ENCODE measurements around the gene GNAO1. TPM values are rescaled to one million over a fixed set of nuclear protein-coding genes. Genes with fewer than 3 reads are reported as not detected.
A peak's percentile ranks its signal among the peaks of the same experiment; 100 is the strongest.
"Not testable (repeated sequence)": the region's sequence is repeated elsewhere in the genome, so short reads cannot be mapped to it uniquely, and the experiment has no call there.

Gene GNAO1
- total and polyA plus RNA-seq, 4 donors, result 34.4 to 331 (median 177) TPM

GRCh38 chr16:56389554-56389953, 198.3 kb downstream of the GNAO1 start:
- no peak for DNase-seq (ENCODE audit: low read depth in 4 of 6, low spot score in 6 of 6)

GRCh38 chr16:56396724-56397123, 205.4 kb downstream of the GNAO1 start:
- not testable (repeated sequence) for H3K27ac ChIP-seq (ENCODE audit: low read depth, low read length); DNase-seq (ENCODE audit: low read depth in 4 of 6, low spot score in 6 of 6); H3K9me3 ChIP-seq (ENCODE audit: control insufficient read depth, insufficient read depth, low read length); H3K27me3 ChIP-seq (ENCODE audit: control insufficient read depth, insufficient read depth, low read length); H3K4me3 ChIP-seq (ENCODE audit: low read depth, low read length); H3K4me1 ChIP-seq (ENCODE audit: control insufficient read depth, insufficient read depth, low read length)
- WGBS (ENCODE audit: insufficient coverage), result no CpG with 5 or more reads among the region's 3 CpGs
- H3K36me3 ChIP-seq (ENCODE audit: control insufficient read depth, insufficient read depth, low read length), result peaks cover 11% of the 10 kb centered on the region

More at GRCh38 chr16:56389554-56389953, 198.3 kb downstream of the GNAO1 start:
- Histone ChIP-seq H3K4me3 (ENCODE audit: low read depth, low read length) (no peak overlapping the region), H3K27ac (ENCODE audit: low read depth, low read length) (no peak overlapping the region), H3K36me3 (ENCODE audit: control insufficient read depth, insufficient read depth, low read length) (peaks cover 31% of the 10 kb centered on the region), H3K4me1 (ENCODE audit: control insufficient read depth, insufficient read depth, low read length) (no peaks in the 10 kb centered on the region), H3K27me3 (ENCODE audit: control insufficient read depth, insufficient read depth, low read length) (no peaks in the 10 kb centered on the region), H3K9me3 (ENCODE audit: control insufficient read depth, insufficient read depth, low read length) (no peaks in the 10 kb centered on the region)
- 97% methylated on average over 3 of the region's 3 CpGs for WGBS (ENCODE audit: insufficient coverage)

DNA sequence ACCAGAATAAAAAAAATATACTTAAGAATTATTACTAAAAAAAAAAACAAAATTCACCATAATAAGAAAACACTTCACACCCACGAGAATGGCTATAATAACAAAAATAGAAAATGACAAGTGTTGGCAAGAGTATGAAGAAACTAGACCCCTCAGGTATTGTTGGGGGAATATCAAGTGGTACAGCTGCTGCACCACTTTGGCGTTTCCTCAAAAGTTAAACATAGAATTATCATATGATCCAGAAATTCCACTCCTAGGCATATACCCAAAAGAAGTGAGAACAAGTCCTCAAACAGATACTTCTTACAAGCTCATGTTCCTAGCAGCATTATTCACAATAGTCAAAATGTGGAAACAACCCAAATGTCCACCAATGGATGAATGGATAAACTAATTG, 207.8 kb downstream of the GNAO1 start:
- H3K27ac ChIP-seq (ENCODE audit: low read depth, low read length), result no peak overlapping the region
- peak in 1 of 6 donors; percentile 7 for DNase-seq (ENCODE audit: low read depth in 4 of 6, low spot score in 6 of 6)

GRCh38 chr16:56399486-56399885, 208.2 kb downstream of the GNAO1 start:
- DNase-seq (ENCODE audit: low read depth in 4 of 6, low spot score in 6 of 6), result peak in 2 of 6 donors; percentile 12 to 19
- no peaks in the 10 kb centered on the region for H3K27me3 ChIP-seq (ENCODE audit: control insufficient read depth, insufficient read depth, low read length)
- H3K9me3 ChIP-seq (ENCODE audit: control insufficient read depth, insufficient read depth, low read length), result no peaks in the 10 kb centered on the region
- H3K4me1 ChIP-seq (ENCODE audit: control insufficient read depth, insufficient read depth, low read length), result no peaks in the 10 kb centered on the region
- no CpG with 5 or more reads among the region's 2 CpGs for whole genome bisulfite sequencing (ENCODE audit: insufficient coverage)
- no peak overlapping the region for H3K4me3 ChIP-seq (ENCODE audit: low read depth, low read length)
- H3K36me3 ChIP-seq (ENCODE audit: control insufficient read depth, insufficient read depth, low read length), result peaks cover 22% of the 10 kb centered on the region
- H3K27ac ChIP-seq (ENCODE audit: low read depth, low read length), result no peak overlapping the region

More for the DNA sequence above, 207.8 kb downstream of the GNAO1 start:
- H3K4me3 ChIP-seq (ENCODE audit: low read depth, low read length), result no peak overlapping the region
- WGBS (ENCODE audit: insufficient coverage), result no CpG with 5 or more reads among the region's 2 CpGs
- peaks cover 20% of the 10 kb centered on the region for H3K36me3 ChIP-seq (ENCODE audit: control insufficient read depth, insufficient read depth, low read length)
- no peaks in the 10 kb centered on the region for H3K4me1 ChIP-seq (ENCODE audit: control insufficient read depth, insufficient read depth, low read length)
- no peaks in the 10 kb centered on the region for H3K27me3 ChIP-seq (ENCODE audit: control insufficient read depth, insufficient read depth, low read length)
- H3K9me3 ChIP-seq (ENCODE audit: control insufficient read depth, insufficient read depth, low read length), result no peaks in the 10 kb centered on the region

GRCh38 chr16:56400458-56400857, 209.2 kb downstream of the GNAO1 start:
- H3K27ac ChIP-seq (ENCODE audit: low read depth, low read length), result no peak overlapping the region
- no peak overlapping the region for H3K4me3 ChIP-seq (ENCODE audit: low read depth, low read length)
- no peak for DNase-seq (ENCODE audit: low read depth in 4 of 6, low spot score in 6 of 6)
- H3K9me3 ChIP-seq (ENCODE audit: control insufficient read depth, insufficient read depth, low read length), result no peaks in the 10 kb centered on the region
- no peaks in the 10 kb centered on the region for H3K27me3 ChIP-seq (ENCODE audit: control insufficient read depth, insufficient read depth, low read length)
- 78% methylated on average over 5 of the region's 5 CpGs for WGBS (ENCODE audit: insufficient coverage)
- H3K36me3 ChIP-seq (ENCODE audit: control insufficient read depth, insufficient read depth, low read length), result peaks cover 24% of the 10 kb centered on the region
- no peaks in the 10 kb centered on the region for H3K4me1 ChIP-seq (ENCODE audit: control insufficient read depth, insufficient read depth, low read length)

GRCh38 chr16:56401482-56401881, 210.2 kb downstream of the GNAO1 start:
- no peaks in the 10 kb centered on the region for H3K9me3 ChIP-seq (ENCODE audit: control insufficient read depth, insufficient read depth, low read length)
- H3K4me3 ChIP-seq (ENCODE audit: low read depth, low read length), result no peak overlapping the region
- no peaks in the 10 kb centered on the region for H3K4me1 ChIP-seq (ENCODE audit: control insufficient read depth, insufficient read depth, low read length)
- H3K27me3 ChIP-seq (ENCODE audit: control insufficient read depth, insufficient read depth, low read length), result no peaks in the 10 kb centered on the region
- H3K36me3 ChIP-seq (ENCODE audit: control insufficient read depth, insufficient read depth, low read length), result peaks cover 24% of the 10 kb centered on the region
- DNase-seq (ENCODE audit: low read depth in 4 of 6, low spot score in 6 of 6), result no peak
- 72% methylated on average over 5 of the region's 5 CpGs for WGBS (ENCODE audit: insufficient coverage)
- H3K27ac ChIP-seq (ENCODE audit: low read depth, low read length), result no peak overlapping the region

- no peak for DNase-seq (ENCODE audit: low read depth in 4 of 6, low spot score in 6 of 6)
- no peak overlapping the region for H3K27ac ChIP-seq (ENCODE audit: low read depth, low read length)
- H3K9me3 ChIP-seq (ENCODE audit: control insufficient read depth, insufficient read depth, low read length), result no peaks in the 10 kb centered on the region
- H3K4me1 ChIP-seq (ENCODE audit: control insufficient read depth, insufficient read depth, low read length), result no peaks in the 10 kb centered on the region
- no peaks in the 10 kb centered on the region for H3K27me3 ChIP-seq (ENCODE audit: control insufficient read depth, insufficient read depth, low read length)
- WGBS (ENCODE audit: insufficient coverage), result 0% methylated on average over 1 of the region's 4 CpGs
- peaks cover 37% of the 10 kb centered on the region for H3K36me3 ChIP-seq (ENCODE audit: control insufficient read depth, insufficient read depth, low read length)
- no peak overlapping the region for H3K4me3 ChIP-seq (ENCODE audit: low read depth, low read length)
Observed at GRCh38 chr16:56405977-56406672, 214.8 kb downstream of the GNAO1 start.

Small RNA genes within 50 kb of the gene (small RNA-seq; reads per million reads assigned to genes)
- gene MIR3935 (ENCODE audit: low replicate concordance), result not detected

Other genes starting within 250 kb of the GNAO1 start
- 100 to 1,000 TPM; 122 to 239 TPM for gene AMFR, start 234.1 kb downstream of the GNAO1 start, total RNA-seq
- 100 to 1,000 TPM; 124 to 133 TPM for gene AMFR, start 234.1 kb downstream of the GNAO1 start, polyA plus RNA-seq (ENCODE audit: insufficient read length in 2 of 2)

Data from spinal cord (tissue), 10 donors.